Mucosa of descending colon (tissue), 3 donors: ENCODE results near the gene TCEAL8. TPM values are rescaled to one million over a fixed set of nuclear protein-coding genes. Genes with fewer than 3 reads are reported as not detected.

Experiments used
- ATAC-seq: fragments of 200-7000 bp; cut with Tn5 transposase; one replicate; pipeline ENCODE4 v1.9.1; 2020; ENCODE audit warnings: mild to moderate bottlenecking, moderate library complexity
- DNase-seq, 3 donors: peaks; one replicate each; pipeline ENCODE4 v3.0.0-alpha.2; 2020
- H3K36me3 ChIP-seq: fragments of 200-600 bp; one replicate; pipeline ENCODE4 v1.8.0; 2021; ENCODE audit warnings: low read depth, mild to moderate bottlenecking
- H3K4me1 ChIP-seq: fragments of 200-600 bp; one replicate; pipeline ENCODE4 v1.8.0; 2021; ENCODE audit warnings: low read depth, mild to moderate bottlenecking
- H3K4me3 ChIP-seq: fragments of 200-600 bp; one replicate; pipeline ENCODE4 v1.8.0; 2021; ENCODE audit warnings: mild to moderate bottlenecking
- H3K9me3 ChIP-seq: fragments of 200-600 bp; one replicate; pipeline ENCODE4 v1.8.0; 2021; ENCODE audit warnings: mild to moderate bottlenecking
- CTCF ChIP-seq: fragments of 200-600 bp; IDR thresholded peaks from one replicate; pipeline ENCODE4 v1.8.0; 2022; ENCODE audit warnings: antibody characterized with exemption, mild to moderate bottlenecking
- intact Hi-C, 2 donors: fragments of 100-400 bp; cut with DNase I in 1 of 2; cut with micrococcal nuclease in 1 of 2; formaldehyde crosslinking; loops; one replicate each; pipeline versions ENCODE4 v1.11.0 to v1.11.1; 2022; cut with DNase I, micrococcal nuclease
- long read RNA-seq, 2 donors: library from polyadenylated mRNA; unstranded; transcript quantifications; one replicate each; pipeline ENCODE4 v2.0.0, GENCODE V29; 2019 to 2021
- total RNA-seq, 3 donors: library from RNA; stranded (reverse); fragmentation: NEBNext Ultra II Directional in 2 of 3; extraction: Animal tissue kit (Norgen Biotek cat#: 25700) in 2 of 3; gene quantifications; one replicate each; pipeline versions ENCODE4 v1.2.1 to v1.2.4, GENCODE V29; 2021 to 2023
- donor health status: DM: no; HTN: no; CAD: no; lungs with moderate emphysema.
- donor health status: DM: no; HTN: no; CAD: no.
- donor health status: DM: no; HTN: yes; CAD: no.

Gene TCEAL8
- total RNA-seq, result 10 to 100 TPM; 24.4 to 43.0 (median 31.2) TPM
- long read RNA-seq, donor 1, transcript TCEAL8-202 (3 exons, 1,222 nt), result major isoform, 20 of 30 reads
- long read RNA-seq, donor 1, transcript TCEAL8-201 (2 exons, 1,131 nt), result minor isoform, 6 of 30 reads
- long read RNA-seq, donor 1, partial matches to known transcripts, result 1 of 30 reads
- long read RNA-seq, donor 1, other reads (novel, unspliced or antisense), result 3 of 30 reads
- long read RNA-seq, donor 2, transcript TCEAL8-201 (2 exons, 1,131 nt), result minor isoform, 8 of 21 reads
- long read RNA-seq, donor 2, transcript TCEAL8-202 (3 exons, 1,222 nt), result major isoform, 12 of 21 reads
- long read RNA-seq, donor 2, partial matches to known transcripts, result 0 of 21 reads
- long read RNA-seq, donor 2, other reads (novel, unspliced or antisense), result 1 of 21 reads

GRCh38 chrX:103254921-103255493 lies at the start of gene TCEAL8:
Gene TCEAL8 (minus strand): TSS chrX:103255155. CDS start chrX:103253979, 1,176 bp downstream.
- peak within 1 kb of the TSS; percentile 26 for H3K4me3 ChIP-seq
- no peaks in the 10 kb centered on the region for H3K36me3 ChIP-seq
- intact Hi-C loops, result no loop called here
- TF ChIP-seq CTCF, result no peak
- H3K4me1 ChIP-seq, result no peaks in the 10 kb centered on the region
- ATAC-seq (peak; percentile 93), DNase-seq (peak; percentile 77 to 89 (median 88))
- no peaks in the 10 kb centered on the region for H3K9me3 ChIP-seq

DNA sequence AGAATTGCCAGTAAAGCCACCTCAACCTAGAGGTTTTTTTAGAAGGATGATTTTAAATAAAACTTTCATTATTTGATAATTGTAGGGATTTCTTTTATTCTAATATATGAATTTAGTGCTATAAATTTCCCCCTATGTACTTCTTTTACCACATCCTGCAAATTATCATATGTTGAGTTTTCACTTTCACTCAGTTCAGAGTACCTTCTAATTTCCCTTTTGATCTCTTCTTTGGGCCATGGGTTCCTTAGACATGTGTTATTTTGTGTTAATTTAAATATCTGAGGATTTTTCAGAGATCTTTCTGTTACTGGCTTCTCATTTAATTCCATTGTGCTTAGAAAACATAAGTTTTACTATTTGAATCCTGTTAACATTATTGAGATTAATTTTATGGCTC lies 49.8 kb upstream of the TCEAL8 start:
- no peak for TF ChIP-seq CTCF
- no peaks in the 10 kb centered on the region for H3K4me1 ChIP-seq
- intact Hi-C loops, result no loop called here
- no peak for ATAC-seq
- no peak for DNase-seq
- H3K4me3 ChIP-seq, result no peak overlapping the region
- no peaks in the 10 kb centered on the region for H3K9me3 ChIP-seq
- H3K36me3 ChIP-seq, result no peaks in the 10 kb centered on the region

- TF ChIP-seq CTCF, result no peak
- no peaks in the 10 kb centered on the region for H3K36me3 ChIP-seq
- H3K4me3 ChIP-seq, result no peak overlapping the region
- DNase-seq, result no peak
- intact Hi-C loops, result no loop called here
- H3K9me3 ChIP-seq, result no peaks in the 10 kb centered on the region
- no peak for ATAC-seq
- H3K4me1 ChIP-seq, result no peaks in the 10 kb centered on the region
Observed at GRCh38 chrX:103293118-103293517, 38.2 kb upstream of the TCEAL8 start.

- DNase-seq (no peak), ATAC-seq (no peak)
- TF ChIP-seq CTCF, result no peak
- Histone ChIP-seq H3K9me3 (no peaks in the 10 kb centered on the region), H3K4me3 (no peak overlapping the region), H3K36me3 (no peaks in the 10 kb centered on the region), H3K4me1 (no peaks in the 10 kb centered on the region)
- intact Hi-C loops, result no loop called here
Observed at GRCh38 chrX:103279624-103280023, 24.7 kb upstream of the TCEAL8 start.

GRCh38 chrX:103276581-103277002 lies 21.6 kb upstream of the TCEAL8 start, which contains the start of gene TCEAL5:
Gene TCEAL5 (minus strand): TSS chrX:103276750. CDS start chrX:103274563, 2,187 bp downstream.
- DNase-seq (no peak), ATAC-seq (no peak)
- Histone ChIP-seq H3K4me3 (no peak within 1 kb of the TSS), H3K36me3 (no peaks in the 10 kb centered on the region), H3K9me3 (no peaks in the 10 kb centered on the region), H3K4me1 (no peaks in the 10 kb centered on the region)
- intact Hi-C loops, result no loop called here
- TF ChIP-seq CTCF, result no peak
